OCI-LY7 (cell line): ENCODE measurements around the gene ABCG4.

Experiments
- CTCF ChIP-seq: fragments of 200-600 bp; sonication (generic); conservative IDR thresholded peaks from 2 replicates; pipeline ENCODE4 v1.5.1; 2014; ENCODE audit warnings: mild to moderate bottlenecking, antibody characterized with exemption, low read length, moderate library complexity, mixed read lengths
- EZH2phosphoT487 ChIP-seq: fragments of 200-600 bp; sonication (generic); IDR thresholded peaks from 2 replicates; pipeline ENCODE4 v1.6.1; 2018; ENCODE audit warnings: low read depth, borderline replicate concordance, mild to moderate bottlenecking, mixed run types, antibody characterized with exemption, low read length, moderate library complexity, mixed read lengths

GRCh38 chr11:119120639-119121007, 28.2 kb upstream of the ABCG4 start:
- TF ChIP-seq CTCF = no peak
- no peak for TF ChIP-seq EZH2phosphoT487
